Left ventricle myocardium inferior (tissue), 1 donor: ENCODE measurements around the gene CYP19A1. TPM values are rescaled to one million over a fixed set of nuclear protein-coding genes. Genes with fewer than 3 reads are reported as not detected.
A peak's percentile ranks its signal among the peaks of the same experiment; 100 is the strongest.

Experiments
- DNase-seq: peaks from one replicate; pipeline ENCODE4 v3.0.0-alpha.2; 2020
- H3K27ac ChIP-seq: fragments of 200-600 bp; replicated peaks from 2 replicates; pipeline ENCODE4 v1.8.0; 2021
- H3K27me3 ChIP-seq: fragments of 200-600 bp; 2 replicates; pipeline ENCODE4 v1.8.0; 2021; ENCODE audit warnings: low read depth
- H3K36me3 ChIP-seq: fragments of 200-600 bp; 2 replicates; pipeline ENCODE4 v1.8.0; 2021
- H3K4me1 ChIP-seq: fragments of 200-600 bp; 2 replicates; pipeline ENCODE4 v1.8.0; 2021
- H3K4me3 ChIP-seq: fragments of 200-600 bp; 2 replicates; pipeline ENCODE4 v1.8.0; 2021; ENCODE audit warnings: mild to moderate bottlenecking, moderate library complexity
- H3K9me3 ChIP-seq: fragments of 200-600 bp; replicated peaks from 2 replicates; pipeline ENCODE4 v1.8.0; 2021
- CTCF ChIP-seq: fragments of 200-600 bp; IDR thresholded peaks from 2 replicates; pipeline ENCODE4 v1.8.0; 2021; ENCODE audit warnings: antibody characterized with exemption, mild to moderate bottlenecking, borderline replicate concordance
- intact Hi-C: fragments of 100-400 bp; cut with micrococcal nuclease; formaldehyde crosslinking; loops from one replicate; pipeline ENCODE4 v1.11.0; 2022
- total RNA-seq: library from RNA; stranded (reverse); fragmentation: NEBNext Ultra II Directional; extraction: Animal tissue kit (Norgen Biotek cat#: 25700); gene quantifications from one replicate; pipeline ENCODE4 v1.2.1, GENCODE V29; 2021
- donor health status: DM: no; HTN: yes; CAD: no; lungs with severe emphysema.

The CYP19A1 gene
- total RNA-seq, 1 donor from 2014 or later: 0.60 TPM

- H3K27me3 ChIP-seq: peaks cover 29% of the 10 kb centered on the region
- no peak overlapping the region for H3K27ac ChIP-seq
- no peak for DNase-seq
- H3K9me3 ChIP-seq: no peaks in the 10 kb centered on the region
- H3K36me3 ChIP-seq: no peaks in the 10 kb centered on the region
- H3K4me3 ChIP-seq: no peak overlapping the region
- intact Hi-C loops: loop anchor here (2.0 kb wide), 1 partner anchor 31 kb away; no protein-coding TSS in a partner anchor
- peaks cover 44% of the 10 kb centered on the region for H3K4me1 ChIP-seq
- no peak for TF ChIP-seq CTCF
These were observed 144.9 kb downstream of the CYP19A1 start for GRCh38 chr15:51193526-51193925.

DNA sequence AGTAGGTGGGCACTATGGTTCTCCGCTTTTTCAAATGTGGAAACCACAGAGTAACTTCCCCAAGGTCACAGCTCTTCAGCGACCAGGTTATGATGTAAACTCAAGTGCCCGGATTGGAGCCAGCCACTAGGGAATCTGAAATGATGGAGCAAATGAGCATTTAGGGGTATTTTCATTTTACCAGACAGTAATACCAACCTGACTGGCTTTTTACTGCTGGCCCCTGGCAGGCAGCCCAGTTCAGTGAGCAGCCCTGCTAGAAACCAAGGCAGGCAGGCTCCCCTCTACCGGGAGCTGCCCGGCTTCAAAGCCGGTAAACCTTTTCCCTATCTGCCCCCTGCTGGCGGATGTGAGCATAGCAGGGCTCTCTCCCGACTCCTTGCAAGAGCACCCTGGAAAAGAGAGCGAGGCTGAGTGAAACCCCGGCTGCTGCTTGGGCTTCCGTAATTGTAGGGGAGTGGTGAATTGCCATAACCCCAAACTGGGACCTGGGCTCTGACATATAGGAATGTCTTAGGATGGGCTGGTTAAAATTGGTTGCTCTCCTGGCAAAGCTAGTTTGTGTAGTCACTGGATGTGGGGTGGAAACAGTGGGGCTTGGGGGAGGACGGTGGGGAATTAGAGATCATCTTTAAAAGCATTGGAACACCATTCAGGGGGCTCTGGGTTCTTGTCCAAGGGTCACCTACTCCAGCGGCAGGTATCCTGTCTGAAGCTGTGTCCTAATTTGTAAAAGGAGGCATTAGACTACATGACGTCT is 145.7 kb downstream of the CYP19A1 start:
- TF ChIP-seq CTCF: peak; percentile 96
- H3K9me3 ChIP-seq: no peaks in the 10 kb centered on the region
- no peaks in the 10 kb centered on the region for H3K36me3 ChIP-seq
- no peak overlapping the region for H3K4me3 ChIP-seq
- intact Hi-C loops: loop anchor here (2.0 kb wide), 1 partner anchor 30 kb away; no protein-coding TSS in a partner anchor
- H3K4me1 ChIP-seq: peaks cover 52% of the 10 kb centered on the region
- peaks cover 29% of the 10 kb centered on the region for H3K27me3 ChIP-seq
- H3K27ac ChIP-seq: no peak overlapping the region
- peak; percentile 87 for DNase-seq

DNA sequence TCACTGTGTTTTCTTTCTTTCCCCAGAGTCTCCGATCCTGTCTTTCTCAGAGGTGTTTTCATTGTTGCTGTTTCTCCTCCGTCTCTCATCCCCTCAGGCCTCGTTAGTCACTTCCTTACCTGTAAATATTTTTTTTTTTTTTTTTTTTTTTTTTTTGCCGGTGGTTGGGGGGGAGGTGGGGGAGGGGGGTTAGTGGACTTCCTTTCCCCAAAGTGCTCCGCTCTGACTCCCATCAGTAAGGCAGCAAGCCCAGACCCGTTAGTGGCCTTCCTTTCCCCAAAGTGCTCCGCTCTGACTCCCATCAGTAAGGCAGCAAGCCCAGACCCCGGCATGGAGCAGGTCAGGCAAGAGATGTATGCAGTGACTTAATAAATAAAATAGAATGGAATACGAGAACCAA is 146.6 kb downstream of the CYP19A1 start:
- H3K4me1 ChIP-seq: peaks cover 52% of the 10 kb centered on the region
- no peak overlapping the region for H3K4me3 ChIP-seq
- H3K36me3 ChIP-seq: no peaks in the 10 kb centered on the region
- peak overlapping the region; percentile 80 for H3K27ac ChIP-seq
- H3K27me3 ChIP-seq: peaks cover 24% of the 10 kb centered on the region
- no peak for TF ChIP-seq CTCF
- DNase-seq: no peak
- no peaks in the 10 kb centered on the region for H3K9me3 ChIP-seq
- intact Hi-C loops: loop anchor here (2.0 kb wide), 1 partner anchor 29 kb away; no protein-coding TSS in a partner anchor

DNA sequence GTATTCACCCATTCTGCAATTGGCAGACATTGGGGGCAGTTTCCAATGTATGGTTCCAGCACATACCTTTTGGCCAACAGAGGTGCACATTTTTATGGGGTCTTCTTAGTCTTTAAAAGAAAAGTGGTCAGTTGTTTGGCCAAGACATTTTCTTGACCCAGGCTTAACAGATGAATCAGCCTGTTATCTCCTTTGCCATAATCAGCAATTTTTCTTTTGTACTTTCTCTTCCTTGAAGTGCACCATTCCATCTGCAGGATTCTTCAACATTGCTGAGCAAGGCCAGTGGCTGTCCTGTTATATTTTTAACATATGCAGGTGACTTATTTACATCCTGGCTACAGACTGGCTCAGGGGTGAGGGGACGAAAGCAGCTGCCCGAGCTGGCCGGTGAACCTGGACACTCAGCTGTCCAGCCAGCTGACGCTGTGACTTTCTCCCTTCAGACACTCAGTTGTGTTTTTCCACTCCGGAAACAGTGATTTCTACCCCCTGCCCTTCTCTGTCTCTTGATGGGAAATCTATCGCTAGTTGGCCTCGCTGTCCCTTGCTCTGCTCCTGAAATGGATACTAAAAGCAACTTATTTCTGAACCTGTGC is 147.2 kb downstream of the CYP19A1 start:
- no peak for TF ChIP-seq CTCF
- Histone ChIP-seq H3K4me3 (no peak overlapping the region), H3K9me3 (no peaks in the 10 kb centered on the region), H3K27me3 (peaks cover 18% of the 10 kb centered on the region), H3K36me3 (no peaks in the 10 kb centered on the region), H3K27ac (peak overlapping the region; percentile 80), H3K4me1 (peaks cover 52% of the 10 kb centered on the region)
- DNase-seq: no peak
- intact Hi-C loops: no loop called here

- peak; percentile 46 for DNase-seq
- TF ChIP-seq CTCF: no peak
- intact Hi-C loops: no loop called here
- Histone ChIP-seq H3K36me3 (no peaks in the 10 kb centered on the region), H3K4me1 (peaks cover 52% of the 10 kb centered on the region), H3K4me3 (no peak overlapping the region), H3K27ac (peak overlapping the region; percentile 80), H3K27me3 (peaks cover 13% of the 10 kb centered on the region), H3K9me3 (no peaks in the 10 kb centered on the region)
These were observed 147.8 kb downstream of the CYP19A1 start for GRCh38 chr15:51190424-51191068.
